ENCODE measurements around the gene SLC38A1.

Gene SLC38A1

DNA sequence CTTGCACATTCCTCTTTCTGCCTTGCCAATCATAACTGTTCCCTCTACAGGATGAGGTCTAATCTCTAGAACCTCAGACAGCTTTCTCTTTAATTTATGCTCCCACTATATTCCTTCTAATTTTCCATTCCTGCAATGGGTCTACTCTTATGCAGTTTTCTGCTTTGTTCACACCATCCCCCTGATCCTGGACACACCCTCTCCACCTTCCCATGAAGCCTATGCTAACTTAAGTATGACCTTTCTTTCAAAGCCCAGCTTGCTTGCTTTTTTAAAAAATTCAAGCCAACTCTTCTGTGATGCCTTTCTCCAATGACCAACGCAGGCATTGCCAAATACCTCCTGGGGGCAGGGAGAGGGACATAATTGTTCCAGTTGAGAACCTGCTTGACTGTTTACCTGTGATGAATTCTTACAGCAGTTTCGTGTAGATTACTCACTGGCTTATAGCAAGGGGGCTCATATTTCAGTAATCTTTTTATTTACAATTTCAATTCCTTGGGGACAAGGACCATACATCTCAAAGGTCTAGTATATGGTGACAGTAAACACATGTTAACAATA is 7.8 kb downstream of the SLC38A1 start:
- no peak; the same call in 1 of the 2 replicates for TF ChIP-seq YY1 (IDR thresholded peaks at IDR 0.05; ENCODE audit: low read depth)
- no peak for TF ChIP-seq EGR1 (IDR thresholded peaks at IDR 0.05)
- no peak; the same call in 1 of the 2 replicates for TF ChIP-seq ZBTB7A (IDR thresholded peaks at IDR 0.05; ENCODE audit: low read depth)
- TF ChIP-seq, protein P1, sequence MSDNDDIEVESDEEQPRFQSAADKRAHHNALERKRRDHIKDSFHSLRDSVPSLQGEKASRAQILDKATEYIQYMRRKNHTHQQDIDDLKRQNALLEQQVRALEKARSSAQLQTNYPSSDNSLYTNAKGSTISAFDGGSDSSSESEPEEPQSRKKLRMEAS (IDR thresholded peaks at IDR 0.05) = peak; percentile 40; the same call in 1 of the 2 replicates
- TF ChIP-seq EP300 (IDR thresholded peaks at IDR 0.05; ENCODE audit: borderline replicate concordance) = peak; percentile 64; the same call in 1 of the 2 replicates
- TF ChIP-seq FOXM1 (IDR thresholded peaks at IDR 0.05; ENCODE audit: borderline replicate concordance, low read depth) = peak; percentile 77
- TF ChIP-seq TEAD4 (IDR thresholded peaks at IDR 0.05) = peak; percentile 87
- peak; percentile 95 for TF ChIP-seq CEBPB (IDR thresholded peaks at IDR 0.05)
- TF ChIP-seq TAF1 (IDR thresholded peaks at IDR 0.05; ENCODE audit: low read depth) = no peak
- TF ChIP-seq, protein P2, sequence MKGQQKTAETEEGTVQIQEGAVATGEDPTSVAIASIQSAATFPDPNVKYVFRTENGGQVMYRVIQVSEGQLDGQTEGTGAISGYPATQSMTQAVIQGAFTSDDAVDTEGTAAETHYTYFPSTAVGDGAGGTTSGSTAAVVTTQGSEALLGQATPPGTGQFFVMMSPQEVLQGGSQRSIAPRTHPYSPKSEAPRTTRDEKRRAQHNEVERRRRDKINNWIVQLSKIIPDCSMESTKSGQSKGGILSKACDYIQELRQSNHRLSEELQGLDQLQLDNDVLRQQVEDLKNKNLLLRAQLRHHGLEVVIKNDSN (IDR thresholded peaks at IDR 0.05) = no peak
- TF ChIP-seq RAD21 (IDR thresholded peaks at IDR 0.05; ENCODE audit: low read depth) = 0 out of 2 replicates have a peak, but pooled peaks have one; percentile 1
- TF ChIP-seq, protein P3, sequence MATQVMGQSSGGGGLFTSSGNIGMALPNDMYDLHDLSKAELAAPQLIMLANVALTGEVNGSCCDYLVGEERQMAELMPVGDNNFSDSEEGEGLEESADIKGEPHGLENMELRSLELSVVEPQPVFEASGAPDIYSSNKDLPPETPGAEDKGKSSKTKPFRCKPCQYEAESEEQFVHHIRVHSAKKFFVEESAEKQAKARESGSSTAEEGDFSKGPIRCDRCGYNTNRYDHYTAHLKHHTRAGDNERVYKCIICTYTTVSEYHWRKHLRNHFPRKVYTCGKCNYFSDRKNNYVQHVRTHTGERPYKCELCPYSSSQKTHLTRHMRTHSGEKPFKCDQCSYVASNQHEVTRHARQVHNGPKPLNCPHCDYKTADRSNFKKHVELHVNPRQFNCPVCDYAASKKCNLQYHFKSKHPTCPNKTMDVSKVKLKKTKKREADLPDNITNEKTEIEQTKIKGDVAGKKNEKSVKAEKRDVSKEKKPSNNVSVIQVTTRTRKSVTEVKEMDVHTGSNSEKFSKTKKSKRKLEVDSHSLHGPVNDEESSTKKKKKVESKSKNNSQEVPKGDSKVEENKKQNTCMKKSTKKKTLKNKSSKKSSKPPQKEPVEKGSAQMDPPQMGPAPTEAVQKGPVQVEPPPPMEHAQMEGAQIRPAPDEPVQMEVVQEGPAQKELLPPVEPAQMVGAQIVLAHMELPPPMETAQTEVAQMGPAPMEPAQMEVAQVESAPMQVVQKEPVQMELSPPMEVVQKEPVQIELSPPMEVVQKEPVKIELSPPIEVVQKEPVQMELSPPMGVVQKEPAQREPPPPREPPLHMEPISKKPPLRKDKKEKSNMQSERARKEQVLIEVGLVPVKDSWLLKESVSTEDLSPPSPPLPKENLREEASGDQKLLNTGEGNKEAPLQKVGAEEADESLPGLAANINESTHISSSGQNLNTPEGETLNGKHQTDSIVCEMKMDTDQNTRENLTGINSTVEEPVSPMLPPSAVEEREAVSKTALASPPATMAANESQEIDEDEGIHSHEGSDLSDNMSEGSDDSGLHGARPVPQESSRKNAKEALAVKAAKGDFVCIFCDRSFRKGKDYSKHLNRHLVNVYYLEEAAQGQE (IDR thresholded peaks at IDR 0.05; ENCODE audit: low read depth) = no peak
- peak; percentile 35; the same call in 1 of the 2 replicates for TF ChIP-seq CREB1 (IDR thresholded peaks at IDR 0.05; ENCODE audit: low read depth)
- peak; percentile 87 for TF ChIP-seq NFIC (IDR thresholded peaks at IDR 0.05)
- TF ChIP-seq TCF12 (IDR thresholded peaks at IDR 0.05; ENCODE audit: low read depth) = peak; percentile 79

DNA sequence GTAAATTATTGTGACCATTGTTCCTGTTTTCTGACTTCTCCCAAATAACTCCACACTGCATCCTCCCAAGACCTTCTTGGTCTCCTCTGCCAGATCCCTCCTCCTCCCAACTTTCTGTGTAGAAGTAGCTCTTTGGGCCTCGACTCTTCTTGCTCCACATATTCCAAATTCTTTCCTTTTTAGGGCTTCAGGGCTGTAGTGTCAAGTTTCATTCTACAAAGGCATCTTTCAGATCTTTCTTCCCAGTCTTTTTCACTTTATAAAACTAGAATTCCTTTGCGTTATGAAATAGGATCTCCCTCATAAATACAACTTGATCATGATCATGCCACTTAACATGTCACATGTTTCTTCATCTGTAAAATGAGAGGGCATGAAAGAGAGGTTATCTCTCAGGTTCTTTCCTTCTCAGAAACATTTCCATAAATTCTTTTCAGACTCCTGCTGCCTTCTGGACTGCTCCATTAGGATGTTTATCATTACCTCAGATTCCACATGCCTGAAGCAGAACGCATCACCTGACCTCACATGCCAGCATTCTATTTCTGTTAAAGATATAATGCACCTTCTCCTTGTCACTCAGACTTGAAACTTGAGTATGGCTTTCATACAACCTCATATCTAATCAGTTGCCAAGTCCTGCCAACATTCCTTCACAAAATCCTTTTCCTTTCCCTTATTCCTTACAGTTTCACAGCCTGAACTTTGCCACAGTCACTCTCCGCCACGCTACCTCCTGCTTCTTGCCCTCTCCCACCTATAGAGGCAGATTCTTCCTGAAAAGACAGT is 8.5 kb downstream of the SLC38A1 start:
- TF ChIP-seq TEAD4 (IDR thresholded peaks at IDR 0.05) = peak; percentile 78
- TF ChIP-seq, protein P3 (IDR thresholded peaks at IDR 0.05; ENCODE audit: low read depth) = no peak
- peak; percentile 66; the same call in 1 of the 2 replicates for TF ChIP-seq FOXM1 (IDR thresholded peaks at IDR 0.05; ENCODE audit: borderline replicate concordance, low read depth)
- TF ChIP-seq TCF12 (IDR thresholded peaks at IDR 0.05; ENCODE audit: low read depth) = peak; percentile 57
- no peak for TF ChIP-seq RAD21 (IDR thresholded peaks at IDR 0.05; ENCODE audit: low read depth)
- TF ChIP-seq, protein P2 (IDR thresholded peaks at IDR 0.05) = peak; percentile 83
- TF ChIP-seq NFIC (IDR thresholded peaks at IDR 0.05) = peak; percentile 65
- peak; percentile 82 for TF ChIP-seq EP300 (IDR thresholded peaks at IDR 0.05; ENCODE audit: borderline replicate concordance)
- TF ChIP-seq, protein P1 (IDR thresholded peaks at IDR 0.05) = peak; percentile 53; the same call in 1 of the 2 replicates
- TF ChIP-seq EGR1 (IDR thresholded peaks at IDR 0.05) = no peak
- TF ChIP-seq CEBPB (IDR thresholded peaks at IDR 0.05) = peak; percentile 9; the same call in 1 of the 2 replicates

DNA sequence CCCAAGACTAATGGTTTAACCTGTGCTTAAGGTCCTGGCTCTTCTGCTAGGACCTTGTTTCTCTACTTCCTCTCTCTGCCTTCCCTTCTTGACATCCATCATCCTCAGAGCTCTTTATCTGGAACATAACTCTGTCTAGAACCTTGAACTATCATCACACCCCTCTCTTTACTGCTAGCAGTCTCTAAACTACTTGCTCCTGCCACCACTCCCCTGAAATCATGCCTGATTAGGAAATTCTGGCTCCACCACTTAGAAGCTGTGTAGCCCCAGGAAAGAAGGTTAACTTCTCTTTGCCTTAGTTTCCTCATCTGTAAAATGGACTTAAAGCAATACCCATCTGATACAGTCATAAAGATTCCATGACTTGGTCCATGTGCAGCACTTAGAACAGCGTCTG is 9.1 kb downstream of the SLC38A1 start:
- TF ChIP-seq RAD21 (IDR thresholded peaks at IDR 0.05; ENCODE audit: low read depth) = no peak
- no peak for TF ChIP-seq NFIC (IDR thresholded peaks at IDR 0.05)
- TF ChIP-seq CREB1 (IDR thresholded peaks at IDR 0.05; ENCODE audit: low read depth) = no peak
- no peak for TF ChIP-seq FOXM1 (IDR thresholded peaks at IDR 0.05; ENCODE audit: borderline replicate concordance, low read depth)
- no peak for TF ChIP-seq EGR1 (IDR thresholded peaks at IDR 0.05)
- TF ChIP-seq CEBPB (IDR thresholded peaks at IDR 0.05) = no peak
- TF ChIP-seq, protein P3 (IDR thresholded peaks at IDR 0.05; ENCODE audit: low read depth) = no peak
- TF ChIP-seq EP300 (IDR thresholded peaks at IDR 0.05; ENCODE audit: borderline replicate concordance) = no peak
- no peak for TF ChIP-seq TCF12 (IDR thresholded peaks at IDR 0.05; ENCODE audit: low read depth)
- TF ChIP-seq, protein P2 (IDR thresholded peaks at IDR 0.05) = no peak
- no peak for TF ChIP-seq TEAD4 (IDR thresholded peaks at IDR 0.05)
- TF ChIP-seq, protein P1 (IDR thresholded peaks at IDR 0.05) = no peak
- no peak for TF ChIP-seq ZBTB7A (IDR thresholded peaks at IDR 0.05; ENCODE audit: low read depth)

Data from Ishikawa (cell line).